ENCODE data around the gene PSD2. TPM values are rescaled to one million over a fixed set of nuclear protein-coding genes. Genes with fewer than 3 reads are reported as not detected.

Gene PSD2
- total and polyA plus RNA-seq, 10 of the 15 experiments (the other 5 are each of a cell fraction or from before 2014, with no cell fraction given): 0.02 to 0.14 (median 0.03) TPM; not detected in 5

GRCh38 chr5:139772089-139772791 is 23.4 kb upstream of the PSD2 start (continued):
- TF ChIP-seq MLLT1 (IDR thresholded peaks at IDR 0.05) (no peak), PRDM15 (CRISPR knock-in tag; IDR thresholded peaks at IDR 0.05) (no peak), ZBTB11 (CRISPR knock-in tag; IDR thresholded peaks at IDR 0.05) (no peak), ATF3 (IDR thresholded peaks at IDR 0.05; ENCODE audit: borderline replicate concordance, extremely low read depth, low read depth, low read length) (no peak), ZNF687 (IDR thresholded peaks at IDR 0.05) (no peak), CBFB (IDR thresholded peaks at IDR 0.05; ENCODE audit: low read depth) (no peak), DPF2 (IDR thresholded peaks at IDR 0.05) (no peak), ZBTB33 (IDR thresholded peaks at IDR 0.05) (no peak), STAT1 (conservative IDR thresholded peaks at IDR 0.05) (no peak), SP1 (IDR thresholded peaks at IDR 0.05; ENCODE audit: low read depth, low read length) (no peak)

Data from GM12878 (cell line).